GM18909 (cell line): Measurements from ENCODE around the gene ATXN2.
A peak's percentile ranks its signal among the peaks of the same experiment; 100 is the strongest.
"Not testable (repeated sequence)": the region's sequence is repeated elsewhere in the genome, so short reads cannot be mapped to it uniquely, and the experiment has no call there.

ENCODE experiments used
- ATAC-seq: cut with Tn5 transposase; IDR thresholded peaks from one replicate; pipeline ENCODE4 v1.9.1; 2021; ENCODE audit warnings: mild to moderate bottlenecking; ENCODE audit not compliant: unreplicated experiment, poor library complexity

ATXN2 gene, protein sequence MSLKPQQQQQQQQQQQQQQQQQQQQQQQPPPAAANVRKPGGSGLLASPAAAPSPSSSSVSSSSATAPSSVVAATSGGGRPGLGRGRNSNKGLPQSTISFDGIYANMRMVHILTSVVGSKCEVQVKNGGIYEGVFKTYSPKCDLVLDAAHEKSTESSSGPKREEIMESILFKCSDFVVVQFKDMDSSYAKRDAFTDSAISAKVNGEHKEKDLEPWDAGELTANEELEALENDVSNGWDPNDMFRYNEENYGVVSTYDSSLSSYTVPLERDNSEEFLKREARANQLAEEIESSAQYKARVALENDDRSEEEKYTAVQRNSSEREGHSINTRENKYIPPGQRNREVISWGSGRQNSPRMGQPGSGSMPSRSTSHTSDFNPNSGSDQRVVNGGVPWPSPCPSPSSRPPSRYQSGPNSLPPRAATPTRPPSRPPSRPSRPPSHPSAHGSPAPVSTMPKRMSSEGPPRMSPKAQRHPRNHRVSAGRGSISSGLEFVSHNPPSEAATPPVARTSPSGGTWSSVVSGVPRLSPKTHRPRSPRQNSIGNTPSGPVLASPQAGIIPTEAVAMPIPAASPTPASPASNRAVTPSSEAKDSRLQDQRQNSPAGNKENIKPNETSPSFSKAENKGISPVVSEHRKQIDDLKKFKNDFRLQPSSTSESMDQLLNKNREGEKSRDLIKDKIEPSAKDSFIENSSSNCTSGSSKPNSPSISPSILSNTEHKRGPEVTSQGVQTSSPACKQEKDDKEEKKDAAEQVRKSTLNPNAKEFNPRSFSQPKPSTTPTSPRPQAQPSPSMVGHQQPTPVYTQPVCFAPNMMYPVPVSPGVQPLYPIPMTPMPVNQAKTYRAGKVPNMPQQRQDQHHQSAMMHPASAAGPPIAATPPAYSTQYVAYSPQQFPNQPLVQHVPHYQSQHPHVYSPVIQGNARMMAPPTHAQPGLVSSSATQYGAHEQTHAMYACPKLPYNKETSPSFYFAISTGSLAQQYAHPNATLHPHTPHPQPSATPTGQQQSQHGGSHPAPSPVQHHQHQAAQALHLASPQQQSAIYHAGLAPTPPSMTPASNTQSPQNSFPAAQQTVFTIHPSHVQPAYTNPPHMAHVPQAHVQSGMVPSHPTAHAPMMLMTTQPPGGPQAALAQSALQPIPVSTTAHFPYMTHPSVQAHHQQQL

GRCh38 chr12:111598637-111599452 is at the start of gene ATXN2:
ATXN2 (minus strand) TSS chr12:111599315; CDS start chr12:111599034, 281 bp downstream.
- ATAC-seq = peak; percentile 59

- ATAC-seq = no peak
Observed at GRCh38 chr12:111645433-111645832, 46.3 kb upstream of the ATXN2 start.

DNA sequence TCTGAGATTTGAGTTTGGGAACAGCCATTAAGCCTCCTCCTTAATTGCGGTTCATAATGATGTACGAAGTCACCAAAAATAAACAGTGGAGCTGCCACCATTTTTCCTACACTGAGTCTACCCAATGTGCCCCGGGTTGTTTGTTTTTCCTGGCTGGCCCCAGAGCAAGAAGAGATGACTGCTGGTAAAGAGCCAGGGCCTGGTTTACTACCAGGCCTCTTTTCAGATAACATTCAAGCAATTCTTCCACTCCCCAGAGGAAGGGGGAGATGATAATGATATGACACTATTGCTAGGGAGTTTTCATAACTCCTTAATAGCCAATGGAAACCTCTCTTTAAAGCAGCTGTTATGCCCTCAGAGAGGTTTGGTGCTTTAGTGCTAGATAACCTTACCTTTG is 44.3 kb upstream of the ATXN2 start:
- no peak for ATAC-seq

DNA sequence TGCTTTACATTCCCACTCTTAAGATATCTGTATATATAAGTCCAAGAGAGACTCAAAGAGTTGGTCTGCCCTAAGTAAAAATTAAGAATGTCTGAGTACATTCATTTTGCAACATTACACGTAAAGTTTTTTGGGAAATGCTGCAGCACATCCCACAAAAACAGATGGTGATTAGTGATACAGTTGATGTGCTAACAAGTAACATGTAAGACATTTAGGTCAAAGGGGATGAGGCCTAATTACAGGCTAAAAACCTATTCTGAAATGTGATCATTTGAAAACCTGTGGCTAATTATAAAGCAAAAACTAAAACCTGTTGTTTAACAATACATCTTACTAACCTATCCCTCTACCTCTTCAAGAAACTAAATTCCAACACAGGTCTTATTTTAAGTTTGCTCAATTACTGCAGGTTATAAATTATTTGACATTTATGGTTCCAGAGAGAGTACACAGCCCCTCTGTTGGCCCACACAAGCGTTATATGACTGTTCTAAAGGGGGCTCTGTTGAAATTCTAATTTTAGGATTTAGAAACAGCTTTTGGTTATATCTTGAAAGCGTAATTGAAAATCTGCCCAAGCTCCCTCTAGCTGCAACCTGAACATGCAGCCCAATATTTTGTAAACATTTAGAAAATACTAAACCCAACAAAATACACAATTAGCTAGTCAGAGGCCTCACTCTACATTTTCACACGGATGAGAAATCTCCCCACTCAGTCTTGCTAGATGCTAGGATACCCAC is 43.7 kb upstream of the ATXN2 start:
- ATAC-seq = no peak

DNA sequence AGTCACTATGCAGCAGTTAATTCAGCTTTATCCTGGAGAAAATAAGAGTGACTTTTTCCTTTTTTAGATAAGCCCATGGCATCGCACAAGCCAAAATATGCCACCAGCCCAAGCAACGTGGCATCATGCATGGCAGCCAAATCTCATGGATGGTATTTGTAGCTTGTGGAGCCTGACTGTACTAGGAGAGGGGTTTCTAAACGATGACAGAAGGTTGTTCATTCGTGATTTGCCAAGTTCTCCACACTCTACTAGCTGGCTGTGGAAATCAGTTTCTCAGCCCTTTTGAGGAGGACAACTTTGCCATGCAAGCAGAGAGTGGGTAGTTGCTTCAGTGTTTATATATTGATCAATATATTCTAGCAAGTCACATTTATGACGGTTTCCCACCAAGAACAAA is 41.4 kb upstream of the ATXN2 start:
- ATAC-seq = no peak

GRCh38 chr12:111638556-111638955 is 39.4 kb upstream of the ATXN2 start:
- ATAC-seq = no peak

DNA sequence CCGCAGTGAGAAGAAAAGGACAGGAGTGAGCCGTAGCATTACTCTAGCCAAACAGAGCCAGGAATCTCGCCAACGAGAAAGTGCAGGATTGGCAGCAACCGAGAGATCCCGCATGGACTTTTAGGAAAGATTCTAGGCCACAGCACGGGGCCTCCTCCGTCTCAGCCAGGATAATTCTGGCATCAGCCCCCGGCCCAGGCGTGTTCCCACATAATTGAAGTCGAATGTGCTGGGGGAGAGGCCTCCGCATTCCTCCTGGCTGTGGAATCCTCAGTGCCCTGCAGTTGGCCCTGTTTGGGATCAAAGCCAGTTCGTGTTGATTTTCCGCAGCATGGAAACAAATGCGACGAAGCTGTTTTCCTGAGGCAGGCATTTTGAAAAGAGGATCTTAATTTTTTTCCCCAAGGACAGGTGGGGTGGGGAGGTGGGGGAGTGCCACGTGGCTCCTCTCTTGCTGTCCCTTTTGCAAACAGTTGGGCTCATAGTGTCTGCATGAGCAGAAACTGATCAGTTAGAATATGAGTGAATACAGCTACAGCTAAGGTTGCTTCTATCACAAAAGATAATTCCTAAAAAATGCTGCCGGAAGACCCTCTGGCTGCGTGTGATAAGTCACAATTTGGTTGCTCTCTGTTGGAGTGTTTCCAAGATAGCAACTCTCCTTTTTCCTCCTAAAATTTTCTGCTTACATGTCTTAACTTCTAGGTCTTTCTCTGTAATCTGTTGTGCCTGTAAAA is 37.3 kb upstream of the ATXN2 start:
- no peak for ATAC-seq

DNA sequence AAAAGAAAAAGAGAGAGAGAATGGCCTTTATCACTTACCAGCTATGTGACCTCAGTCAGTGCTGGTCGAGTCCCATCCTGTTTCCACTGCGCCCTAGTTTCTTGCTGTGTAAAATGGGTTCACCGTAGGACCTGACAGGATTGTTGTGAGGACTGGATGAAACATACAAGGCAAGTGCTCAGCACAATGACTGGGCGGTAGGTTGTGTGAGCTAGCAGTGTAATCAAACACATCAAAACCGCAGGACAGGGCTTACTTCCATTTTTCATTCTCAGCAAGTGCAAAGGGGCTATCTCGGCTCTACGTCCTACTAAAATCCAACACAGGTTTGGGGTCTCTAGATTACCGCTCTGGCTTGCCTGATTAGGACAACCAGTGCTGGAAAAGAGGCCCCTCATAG is 36.4 kb upstream of the ATXN2 start:
- ATAC-seq = no peak

- no peak for ATAC-seq
Observed at GRCh38 chr12:111628505-111629260, 29.6 kb upstream of the ATXN2 start.

GRCh38 chr12:111626230-111626629 is 27.1 kb upstream of the ATXN2 start:
- ATAC-seq = no peak

DNA sequence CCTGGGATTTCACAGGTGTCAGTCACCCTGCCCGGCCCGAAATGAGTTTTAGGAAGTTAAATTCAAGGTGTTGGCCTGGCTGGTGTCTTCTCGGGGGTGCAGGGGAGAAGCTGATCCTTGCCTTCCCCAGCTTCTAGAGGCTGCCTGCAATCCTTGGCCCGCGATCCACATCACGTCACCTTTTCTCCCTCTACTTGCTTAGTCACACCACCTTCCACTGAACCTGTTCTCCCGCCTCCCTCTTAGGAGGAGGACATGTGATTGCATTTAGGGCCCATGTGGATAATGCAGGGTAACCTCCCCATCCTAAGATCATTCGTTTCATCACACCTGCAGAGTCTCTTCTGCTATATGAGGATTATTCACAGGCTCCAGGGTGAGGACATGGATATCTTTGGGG is 25.4 kb upstream of the ATXN2 start:
- ATAC-seq = no peak

DNA sequence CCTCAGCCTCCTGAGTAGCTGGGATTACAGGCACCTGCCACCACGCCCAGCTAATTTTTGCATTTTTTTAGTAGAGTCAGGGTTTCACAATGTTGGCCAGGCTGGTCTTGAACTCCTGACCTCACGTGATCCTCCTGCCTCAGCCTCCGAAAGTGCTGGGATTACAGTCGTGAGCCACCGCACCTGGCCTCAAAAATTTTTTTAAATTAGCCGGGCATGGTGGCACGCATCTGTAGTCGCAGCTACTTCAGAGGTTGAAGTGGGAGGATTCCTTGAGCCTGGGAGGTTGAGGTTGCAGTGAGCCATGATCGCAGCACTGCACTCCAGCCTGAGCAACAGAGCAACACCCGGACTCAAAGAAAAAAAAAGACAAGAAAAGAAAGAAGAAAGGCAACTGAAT is 18.7 kb upstream of the ATXN2 start:
- ATAC-seq = not testable (repeated sequence)

DNA sequence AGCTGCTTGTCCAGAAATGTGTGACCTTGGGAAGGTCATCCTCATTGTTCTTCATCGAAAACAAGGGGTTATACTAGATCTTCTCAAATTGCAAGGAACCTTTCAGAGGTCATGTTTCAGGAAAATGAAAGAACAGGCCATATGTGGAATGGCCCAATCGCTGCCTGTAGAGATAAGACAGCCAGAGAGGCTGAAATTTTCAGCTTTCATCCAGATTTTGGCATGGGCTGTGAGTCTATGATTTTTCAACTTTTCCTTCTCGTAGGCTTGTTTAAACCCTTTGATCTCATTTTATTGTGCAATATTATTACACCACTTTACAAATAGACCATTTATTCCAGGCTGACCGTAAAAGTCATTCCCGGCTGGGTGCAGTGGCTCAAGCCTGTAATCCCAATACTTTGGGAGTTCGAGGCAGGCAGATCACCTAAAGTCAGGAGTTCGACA is 17.1 kb upstream of the ATXN2 start:
- no peak for ATAC-seq

DNA sequence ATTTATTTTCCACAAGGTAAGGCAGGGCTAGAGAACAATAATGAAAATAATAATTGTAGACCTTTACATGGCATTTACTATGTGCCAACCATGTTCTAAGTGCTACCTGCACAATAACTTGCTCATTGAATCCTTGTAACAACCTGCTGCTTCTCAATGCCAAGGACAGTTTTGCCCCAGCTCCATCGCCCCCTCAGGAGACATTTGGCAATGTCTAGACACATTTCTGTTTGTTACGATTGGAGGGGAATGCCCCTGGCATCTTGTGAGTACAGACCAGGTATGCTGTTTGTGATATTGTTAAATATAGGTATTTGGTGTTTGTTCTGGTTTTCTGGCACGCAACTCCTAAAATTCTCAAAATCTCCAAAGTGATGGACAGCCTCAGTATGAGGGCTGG is 8.1 kb upstream of the ATXN2 start:
- no peak for ATAC-seq

GRCh38 chr12:111606767-111607230 is 7.7 kb upstream of the ATXN2 start:
- no peak for ATAC-seq

- ATAC-seq = no peak
Observed at GRCh38 chr12:111605911-111606766, 7.0 kb upstream of the ATXN2 start.

DNA sequence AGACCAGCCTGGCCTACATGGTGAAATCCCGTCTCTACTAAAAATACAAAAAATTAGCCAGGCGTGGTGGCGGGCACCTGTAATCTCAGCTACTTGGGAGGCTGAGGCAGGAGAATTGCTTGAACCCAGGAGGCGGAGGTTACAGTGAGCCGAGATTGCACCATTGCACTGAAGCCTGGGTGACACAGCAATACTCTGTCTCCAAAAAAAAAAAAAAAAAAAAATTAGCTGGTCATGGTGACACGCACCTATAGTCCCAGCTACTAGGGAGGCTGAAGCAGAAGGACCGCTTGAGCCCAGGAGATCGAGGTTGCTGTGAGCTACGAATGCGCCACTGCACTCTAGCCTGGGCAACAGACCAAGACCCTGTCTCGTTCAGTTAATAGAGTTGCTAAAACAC is 3.7 kb upstream of the ATXN2 start:
- not testable (repeated sequence) for ATAC-seq
